Vagina (tissue), 2 donors: ENCODE results near the gene CRYGS. TPM values are rescaled to one million over a fixed set of nuclear protein-coding genes. Genes with fewer than 3 reads are reported as not detected.

ENCODE experiments used
- DNase-seq, 2 donors: peaks; one replicate each; pipeline ENCODE4 v3.0.0-alpha.2; 2017; ENCODE audit errors: extremely low spot score in 2 of 2
- H3K27ac ChIP-seq: fragments of 200-600 bp; sonication (generic); one replicate; pipeline ENCODE4 v1.5.1; 2019
- H3K27me3 ChIP-seq: fragments of 200-600 bp; sonication (generic); one replicate; pipeline ENCODE4 v1.5.1; 2019
- H3K36me3 ChIP-seq, 2 donors: fragments of 200-600 bp; sonication (generic); one replicate each; pipeline ENCODE4 v1.5.1; 2017 to 2019
- H3K4me1 ChIP-seq: fragments of 200-600 bp; sonication (generic); one replicate; pipeline ENCODE4 v1.5.1; 2019
- H3K4me3 ChIP-seq, 2 donors: fragments of 200-600 bp; sonication (generic); 1 replicate in 1 of 2; 2 replicates in 1 of 2; pipeline ENCODE4 v1.5.1; 2016 to 2019
- H3K9me3 ChIP-seq: fragments of 200-600 bp; sonication (generic); one replicate; pipeline ENCODE4 v1.5.1; 2019
- POLR2A ChIP-seq, 2 donors: fragments of 450-650 bp; IDR thresholded peaks; one replicate each; pipeline ENCODE4 v1.6.1; 2017; ENCODE audit warnings: antibody characterized with exemption in 2 of 2, mild to moderate bottlenecking in 2 of 2, moderate library complexity in 2 of 2
- POLR2AphosphoS5 ChIP-seq, 2 donors: sonication (generic); formaldehyde crosslinking; IDR thresholded peaks; one replicate each; pipeline ENCODE4 v1.9.0; 2017; ENCODE audit warnings: antibody characterized with exemption in 2 of 2, mild to moderate bottlenecking in 2 of 2, low read depth in 1 of 2; ENCODE audit not compliant: insufficient read depth in 1 of 2
- intact Hi-C: fragments of 100-400 bp; cut with DNase I; formaldehyde crosslinking; loops from one replicate; pipeline ENCODE4 v1.15.1; 2023
- total RNA-seq: library from RNA; depleted of rRNA; stranded (reverse); fragments of >200 nt; gene quantifications from one replicate; pipeline ENCODE4 v1.2.3, GENCODE V29; 2016
- TF ChIP-seq, protein P1 (sequence below), 3 experiments: fragments of 450-650 bp in 2 of 3; fragments of 200-600 bp in 1 of 3; sonication (generic) in 1 of 3; IDR thresholded peaks; one replicate each; pipeline ENCODE4 v1.5.1; 2017 to 2019; ENCODE audit warnings: antibody characterized with exemption in 3 of 3, mild to moderate bottlenecking in 2 of 3, moderate library complexity in 2 of 3

CRYGS gene
- total RNA-seq, 1 donor from 2014 or later = not detected

DNA sequence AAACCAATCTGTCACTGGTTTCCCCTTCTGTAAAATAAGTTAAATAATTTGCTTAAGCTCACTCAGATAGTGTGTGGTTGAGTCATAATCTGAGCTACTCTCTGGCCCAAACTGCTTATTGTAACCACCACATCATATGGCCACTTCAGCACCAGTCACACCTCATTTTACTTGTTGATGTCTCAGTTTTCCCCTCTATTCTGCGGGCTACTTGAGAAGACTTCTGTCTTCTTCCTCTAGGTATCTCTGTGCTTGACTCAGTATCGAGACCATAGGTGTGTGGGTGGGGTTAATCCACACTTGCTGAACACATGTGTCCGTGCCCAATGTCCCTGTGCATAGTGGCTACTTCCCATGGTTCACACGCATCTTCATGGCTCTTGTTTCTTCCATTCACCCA is 32.9 kb downstream of the CRYGS start:
- intact Hi-C loops = no loop called here
- no peak for DNase-seq
- no peaks in the 10 kb centered on the region for H3K27me3 ChIP-seq
- H3K36me3 ChIP-seq = no peaks in the 10 kb centered on the region
- TF ChIP-seq, protein P1, sequence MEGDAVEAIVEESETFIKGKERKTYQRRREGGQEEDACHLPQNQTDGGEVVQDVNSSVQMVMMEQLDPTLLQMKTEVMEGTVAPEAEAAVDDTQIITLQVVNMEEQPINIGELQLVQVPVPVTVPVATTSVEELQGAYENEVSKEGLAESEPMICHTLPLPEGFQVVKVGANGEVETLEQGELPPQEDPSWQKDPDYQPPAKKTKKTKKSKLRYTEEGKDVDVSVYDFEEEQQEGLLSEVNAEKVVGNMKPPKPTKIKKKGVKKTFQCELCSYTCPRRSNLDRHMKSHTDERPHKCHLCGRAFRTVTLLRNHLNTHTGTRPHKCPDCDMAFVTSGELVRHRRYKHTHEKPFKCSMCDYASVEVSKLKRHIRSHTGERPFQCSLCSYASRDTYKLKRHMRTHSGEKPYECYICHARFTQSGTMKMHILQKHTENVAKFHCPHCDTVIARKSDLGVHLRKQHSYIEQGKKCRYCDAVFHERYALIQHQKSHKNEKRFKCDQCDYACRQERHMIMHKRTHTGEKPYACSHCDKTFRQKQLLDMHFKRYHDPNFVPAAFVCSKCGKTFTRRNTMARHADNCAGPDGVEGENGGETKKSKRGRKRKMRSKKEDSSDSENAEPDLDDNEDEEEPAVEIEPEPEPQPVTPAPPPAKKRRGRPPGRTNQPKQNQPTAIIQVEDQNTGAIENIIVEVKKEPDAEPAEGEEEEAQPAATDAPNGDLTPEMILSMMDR (IDR thresholded peaks at IDR 0.05) = no peak
- no peaks in the 10 kb centered on the region for H3K9me3 ChIP-seq
- H3K27ac ChIP-seq = no peak overlapping the region
- H3K4me1 ChIP-seq = no peaks in the 10 kb centered on the region
- no peak overlapping the region for H3K4me3 ChIP-seq

DNA sequence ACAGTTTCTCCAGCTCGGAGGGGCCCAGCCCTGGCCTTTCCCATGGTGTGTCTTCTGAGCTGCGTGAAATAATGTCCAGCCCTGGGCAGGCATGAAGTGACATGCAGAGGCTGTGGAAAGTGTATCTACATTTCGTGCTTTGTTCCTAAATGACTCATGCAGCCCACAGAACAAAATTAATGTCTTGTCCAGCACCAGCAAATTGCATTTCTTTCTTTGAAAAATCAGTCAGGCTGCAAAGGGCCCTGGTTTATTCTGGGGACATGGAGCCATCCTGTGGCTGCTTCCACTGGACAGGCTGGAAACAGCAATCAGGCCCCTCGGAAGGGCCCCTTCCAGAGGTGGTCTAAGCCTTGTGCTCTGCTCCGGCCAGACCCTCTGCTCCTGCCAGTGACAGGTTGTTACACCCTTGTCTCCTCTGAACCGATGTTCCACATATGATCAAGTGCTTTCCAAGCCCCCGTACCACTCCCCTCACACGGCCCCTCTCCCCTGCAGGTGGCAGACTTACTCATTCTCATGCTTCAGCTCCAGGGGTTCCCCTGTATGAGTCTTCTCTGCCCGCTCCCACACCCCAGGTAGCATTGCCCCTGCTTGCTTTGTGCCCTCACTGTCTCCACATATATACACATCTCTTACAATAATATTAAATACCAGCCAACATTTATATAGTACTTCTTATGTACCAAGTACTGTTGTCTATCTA is 33.7 kb downstream of the CRYGS start:
- H3K27ac ChIP-seq = no peak overlapping the region
- DNase-seq = no peak
- TF ChIP-seq, protein P1 (IDR thresholded peaks at IDR 0.05) = no peak
- TF ChIP-seq POLR2AphosphoS5 (IDR thresholded peaks at IDR 0.05; ENCODE audit: insufficient read depth in 1 of 2, low read depth in 1 of 2) = no peak
- TF ChIP-seq POLR2A (IDR thresholded peaks at IDR 0.05) = no peak
- no peaks in the 10 kb centered on the region for H3K27me3 ChIP-seq
- no peaks in the 10 kb centered on the region for H3K9me3 ChIP-seq
- no peaks in the 10 kb centered on the region for H3K36me3 ChIP-seq
- intact Hi-C loops = no loop called here
- no peaks in the 10 kb centered on the region for H3K4me1 ChIP-seq
- H3K4me3 ChIP-seq = no peak overlapping the region

DNA sequence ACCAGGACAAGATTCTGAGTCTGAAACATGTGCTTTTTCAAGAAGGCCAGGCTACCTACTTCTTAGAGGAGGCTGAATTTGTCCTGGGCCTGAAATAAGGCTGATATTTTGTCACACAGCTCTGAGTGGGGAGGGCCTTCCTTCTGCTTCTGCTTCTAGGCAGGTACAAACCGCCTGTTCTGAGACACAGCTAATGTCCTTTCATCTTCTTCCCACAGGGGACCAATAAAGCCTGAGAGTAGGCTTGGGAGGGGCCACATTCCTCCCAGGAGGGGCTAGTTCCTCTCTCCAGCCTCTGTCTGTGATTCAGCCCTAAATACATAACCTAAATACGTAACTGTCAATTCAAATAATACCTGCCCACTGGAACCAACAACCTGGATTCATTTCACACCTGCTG is 34.8 kb downstream of the CRYGS start:
- Histone ChIP-seq H3K36me3 (no peaks in the 10 kb centered on the region), H3K27ac (no peak overlapping the region), H3K4me1 (no peaks in the 10 kb centered on the region), H3K9me3 (no peaks in the 10 kb centered on the region), H3K27me3 (no peaks in the 10 kb centered on the region), H3K4me3 (no peak overlapping the region)
- DNase-seq = no peak
- TF ChIP-seq, protein P1 (IDR thresholded peaks at IDR 0.05) = no peak
- intact Hi-C loops = no loop called here

DNA sequence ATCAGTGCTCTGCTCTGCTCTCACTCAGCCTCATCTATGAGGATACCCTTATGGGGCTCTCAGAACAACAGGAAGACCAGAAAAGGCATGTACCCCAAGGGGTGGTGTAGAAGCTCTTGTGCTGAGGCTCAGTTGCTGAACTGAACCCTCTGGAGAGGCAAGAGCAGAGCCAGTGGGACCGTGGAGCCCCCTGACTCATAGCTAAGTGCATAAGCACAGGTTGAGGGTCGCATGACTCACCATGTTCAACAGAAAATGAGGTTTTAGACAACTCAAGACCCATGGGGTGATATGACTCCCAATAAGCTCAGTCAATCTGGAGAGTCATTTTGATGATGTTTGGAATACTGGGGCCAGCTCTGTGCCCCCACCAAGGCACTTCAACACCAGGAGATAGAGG is 37.3 kb downstream of the CRYGS start:
- Histone ChIP-seq H3K27me3 (no peaks in the 10 kb centered on the region), H3K27ac (no peak overlapping the region), H3K4me1 (no peaks in the 10 kb centered on the region), H3K36me3 (no peaks in the 10 kb centered on the region), H3K4me3 (no peak overlapping the region), H3K9me3 (no peaks in the 10 kb centered on the region)
- TF ChIP-seq POLR2A (IDR thresholded peaks at IDR 0.05) (no peak), POLR2AphosphoS5 (IDR thresholded peaks at IDR 0.05; ENCODE audit: insufficient read depth in 1 of 2, low read depth in 1 of 2) (no peak)
- TF ChIP-seq, protein P1 (IDR thresholded peaks at IDR 0.05) = no peak
- intact Hi-C loops = no loop called here
- peak in 1 of 2 donors; percentile 61 for DNase-seq

DNA sequence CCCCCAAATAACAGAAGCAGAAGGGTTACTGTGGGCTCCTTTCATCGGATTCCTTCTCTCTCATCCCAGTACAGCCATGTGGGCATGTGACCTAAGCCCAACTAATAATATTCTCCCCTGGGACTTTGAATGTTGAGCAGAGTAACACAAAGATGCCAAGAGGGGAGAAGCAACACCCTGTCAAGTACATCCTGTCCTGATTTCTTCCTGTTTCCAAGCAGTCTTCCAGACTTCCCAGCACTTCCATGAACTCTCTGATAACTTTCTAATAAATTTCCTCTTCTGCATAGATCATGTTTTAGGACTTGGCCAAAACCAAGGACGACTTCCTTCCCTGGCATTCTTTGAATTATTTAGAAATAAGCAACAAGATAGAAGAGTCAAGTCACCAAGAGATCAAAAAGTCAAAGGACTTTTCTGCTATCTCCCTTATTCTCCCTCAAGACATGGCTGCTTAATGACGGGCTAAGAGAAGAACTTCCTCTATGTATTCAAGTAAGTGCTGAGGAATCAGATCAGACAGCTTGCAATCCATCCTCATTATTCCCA is 37.9 kb downstream of the CRYGS start:
- Histone ChIP-seq H3K36me3 (no peaks in the 10 kb centered on the region), H3K4me3 (no peak overlapping the region), H3K27ac (no peak overlapping the region), H3K4me1 (no peaks in the 10 kb centered on the region), H3K9me3 (no peaks in the 10 kb centered on the region), H3K27me3 (no peaks in the 10 kb centered on the region)
- DNase-seq = no peak
- TF ChIP-seq, protein P1 (IDR thresholded peaks at IDR 0.05) = no peak
- TF ChIP-seq POLR2AphosphoS5 (IDR thresholded peaks at IDR 0.05; ENCODE audit: insufficient read depth in 1 of 2, low read depth in 1 of 2) = no peak
- no peak for TF ChIP-seq POLR2A (IDR thresholded peaks at IDR 0.05)
- intact Hi-C loops = no loop called here
